ENCODE data around the gene DDIAS.

- TF ChIP-seq HDAC2 (IDR thresholded peaks at IDR 0.05) (no peak), HNRNPH1 (optimal IDR thresholded peaks at IDR 0.05; ENCODE audit: low read depth, low read length) (no peak)
These were observed 5.4 kb upstream of the DDIAS start for GRCh38 chr11:82896183-82896582.
